GM23338 (cell line): Measurements from ENCODE around the gene MTF1. TPM values are rescaled to one million over a fixed set of nuclear protein-coding genes. Genes with fewer than 3 reads are reported as not detected.

Source experiments
- ATAC-seq: fragments of 200-7000 bp; cut with Tn5 transposase; 3 replicates; pipeline ENCODE4 v1.9.1; 2020
- DNase-seq: peaks from one replicate; pipeline ENCODE4 v3.0.0-alpha.2; 2015; ENCODE audit warnings: low spot score
- H2AFZ ChIP-seq: fragments of 200-600 bp; sonication (generic); 2 replicates; pipeline ENCODE4 v1.8.0; 2016; ENCODE audit warnings: antibody characterized with exemption, mild to moderate bottlenecking, moderate library complexity
- H3F3A ChIP-seq: fragments of 200-600 bp; sonication (generic); replicated peaks from 2 replicates; pipeline ENCODE4 v1.8.0; 2017; ENCODE audit warnings: antibody characterized with exemption, mixed run types, low read depth
- H3K27ac ChIP-seq: fragments of 200-600 bp; sonication (generic); 2 replicates; pipeline ENCODE4 v1.6.1; 2016; ENCODE audit warnings: low read depth
- H3K27me3 ChIP-seq: fragments of 200-600 bp; sonication (generic); 2 replicates; pipeline ENCODE4 v1.8.0; 2016; ENCODE audit warnings: mild to moderate bottlenecking, mixed run types, moderate library complexity; ENCODE audit not compliant: insufficient read depth
- H3K36me3 ChIP-seq: fragments of 200-600 bp; sonication (generic); 2 replicates; pipeline ENCODE4 v1.8.0; 2016; ENCODE audit warnings: mild to moderate bottlenecking; ENCODE audit not compliant: insufficient read depth
- H3K4me1 ChIP-seq: fragments of 200-600 bp; sonication (generic); 2 replicates; pipeline ENCODE4 v1.8.0; 2016; ENCODE audit warnings: mild to moderate bottlenecking, moderate library complexity; ENCODE audit not compliant: insufficient read depth
- H3K4me2 ChIP-seq: fragments of 200-600 bp; sonication (generic); 2 replicates; pipeline ENCODE4 v1.7.1; 2017; ENCODE audit warnings: mixed run types
- H3K4me3 ChIP-seq: fragments of 200-600 bp; sonication (generic); 2 replicates; pipeline ENCODE4 v1.6.1; 2016; ENCODE audit warnings: mixed run types
- H3K79me2 ChIP-seq: fragments of 200-600 bp; sonication (generic); replicated peaks from 2 replicates; pipeline ENCODE4 v1.8.0; 2017; ENCODE audit warnings: mild to moderate bottlenecking; ENCODE audit not compliant: insufficient read depth
- H3K9me2 ChIP-seq: fragments of 200-600 bp; sonication (generic); 2 replicates; pipeline ENCODE4 v1.8.0; 2017; ENCODE audit not compliant: insufficient read depth
- H4K20me1 ChIP-seq: fragments of 200-600 bp; sonication (generic); replicated peaks from 2 replicates; pipeline ENCODE4 v1.8.0; 2017; ENCODE audit warnings: mild to moderate bottlenecking; ENCODE audit not compliant: insufficient read depth
- H3K27ac Mint-ChIP-seq: 2 replicates; pipeline ENCODE4 v1.8.0; 2020; ENCODE audit warnings: inconsistent platforms, mild to moderate bottlenecking, moderate library complexity, mixed read lengths
- H3K27me3 Mint-ChIP-seq: 3 replicates; pipeline ENCODE4 v1.8.0; 2022; ENCODE audit warnings: low read depth, mild to moderate bottlenecking, moderate library complexity, mixed read lengths, inconsistent platforms; ENCODE audit not compliant: insufficient read depth, poor library complexity
- H3K36me3 Mint-ChIP-seq: 3 replicates; pipeline ENCODE4 v1.8.0; 2021; ENCODE audit warnings: low read depth, mild to moderate bottlenecking, inconsistent platforms, moderate library complexity, mixed read lengths
- H3K4me1 Mint-ChIP-seq: 3 replicates; pipeline ENCODE4 v1.8.0; 2020; ENCODE audit warnings: mild to moderate bottlenecking, inconsistent platforms, mixed read lengths
- H3K4me3 Mint-ChIP-seq: 3 replicates; pipeline ENCODE4 v1.8.0; 2021; ENCODE audit warnings: moderate library complexity, mild to moderate bottlenecking, inconsistent platforms, mixed read lengths
- H3K9me3 Mint-ChIP-seq: 3 replicates; pipeline ENCODE4 v1.8.0; 2020; ENCODE audit warnings: moderate library complexity, mild to moderate bottlenecking, inconsistent platforms, mixed read lengths
- CREB1 ChIP-seq: fragments of 250-450 bp; sonication (Bioruptor Pico); IDR thresholded peaks from 2 replicates; pipeline ENCODE4 v1.5.0; 2020; ENCODE audit warnings: low read depth, mild to moderate bottlenecking, moderate library complexity
- EZH2 ChIP-seq: fragments of 200-600 bp; sonication (generic); IDR thresholded peaks from one replicate; pipeline ENCODE4 v1.8.0; 2017; ENCODE audit warnings: antibody characterized with exemption, mild to moderate bottlenecking, low read depth; ENCODE audit not compliant: unreplicated experiment
- JUNB ChIP-seq: IDR thresholded peaks from one replicate; pipeline ENCODE4 v1.6.1; 2016; ENCODE audit warnings: antibody characterized with exemption; ENCODE audit not compliant: unreplicated experiment
- NANOG ChIP-seq: IDR thresholded peaks from 2 replicates; pipeline ENCODE4 v1.6.1; 2016; ENCODE audit warnings: antibody characterized with exemption, borderline replicate concordance
- POLR2AphosphoS5 ChIP-seq: IDR thresholded peaks from 2 replicates; pipeline ENCODE4 v1.6.1; 2016; ENCODE audit warnings: antibody characterized with exemption, low read depth
- STAT1 ChIP-seq: IDR thresholded peaks from one replicate; pipeline ENCODE4 v1.6.1; 2016; ENCODE audit warnings: antibody characterized with exemption; ENCODE audit not compliant: unreplicated experiment
- ZNF114 ChIP-seq: fragments of 250-450 bp; sonication (Bioruptor Pico); IDR thresholded peaks from 2 replicates; pipeline ENCODE4 v1.5.0; 2020; ENCODE audit warnings: mild to moderate bottlenecking, moderate library complexity
- ZNF331 ChIP-seq: fragments of 250-450 bp; sonication (Bioruptor Pico); IDR thresholded peaks from 2 replicates; pipeline ENCODE4 v1.5.0; 2020; ENCODE audit warnings: low read depth, mild to moderate bottlenecking, moderate library complexity
- polyA plus RNA-seq: library from polyadenylated mRNA; unstranded; fragments of >200 nt; fragmentation: Nextera tagmentation; extraction: Ambion mirVana; gene quantifications from 2 replicates; pipeline ENCODE4 v1.2.1, GENCODE V29; 2016
- total RNA-seq: library from RNA; depleted of rRNA; stranded (reverse); fragments of >200 nt; shearing (Covaris generic); gene quantifications from 2 replicates; pipeline ENCODE4 v1.2.3, GENCODE V29; 2014
- TF ChIP-seq, protein P1 (sequence below), 2 experiments: fragments of 200-600 bp in 1 of 2; sonication (generic) in 1 of 2; conservative IDR thresholded peaks; 2 replicates each; pipeline versions ENCODE4 v1.5.1 to v1.6.1; 2016 to 2017; ENCODE audit warnings: antibody characterized with exemption in 2 of 2, low read depth in 2 of 2, mild to moderate bottlenecking in 2 of 2, moderate library complexity in 1 of 2
- TF ChIP-seq, protein P2 (sequence below): IDR thresholded peaks from one replicate; pipeline ENCODE4 v1.6.1; 2018; ENCODE audit warnings: antibody characterized with exemption; ENCODE audit not compliant: unreplicated experiment

The MTF1 gene
- total and polyA plus RNA-seq, 2 experiments from 2014 or later, result 4.5 to 5.6 TPM

DNA sequence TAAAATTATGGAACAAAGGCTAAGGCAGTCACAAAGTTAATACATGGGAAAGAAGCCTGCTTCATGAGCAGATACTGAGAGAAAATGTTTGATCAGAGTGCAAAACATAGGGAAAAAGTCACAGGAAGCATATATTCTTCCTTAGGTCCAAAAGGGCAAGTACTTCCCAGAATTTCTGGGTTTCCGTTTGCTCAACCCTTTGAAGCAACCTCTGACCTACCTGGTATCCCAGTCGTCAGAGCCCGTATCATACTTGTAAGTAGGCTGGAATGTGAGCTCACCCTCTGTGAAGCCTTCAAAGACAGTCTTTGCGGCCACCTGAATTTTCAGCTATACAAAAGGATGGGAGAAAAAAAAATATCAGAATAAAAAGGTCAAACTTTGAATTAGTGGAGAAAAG, 20.5 kb upstream of the MTF1 start (continued):
- TF ChIP-seq, protein P1, sequence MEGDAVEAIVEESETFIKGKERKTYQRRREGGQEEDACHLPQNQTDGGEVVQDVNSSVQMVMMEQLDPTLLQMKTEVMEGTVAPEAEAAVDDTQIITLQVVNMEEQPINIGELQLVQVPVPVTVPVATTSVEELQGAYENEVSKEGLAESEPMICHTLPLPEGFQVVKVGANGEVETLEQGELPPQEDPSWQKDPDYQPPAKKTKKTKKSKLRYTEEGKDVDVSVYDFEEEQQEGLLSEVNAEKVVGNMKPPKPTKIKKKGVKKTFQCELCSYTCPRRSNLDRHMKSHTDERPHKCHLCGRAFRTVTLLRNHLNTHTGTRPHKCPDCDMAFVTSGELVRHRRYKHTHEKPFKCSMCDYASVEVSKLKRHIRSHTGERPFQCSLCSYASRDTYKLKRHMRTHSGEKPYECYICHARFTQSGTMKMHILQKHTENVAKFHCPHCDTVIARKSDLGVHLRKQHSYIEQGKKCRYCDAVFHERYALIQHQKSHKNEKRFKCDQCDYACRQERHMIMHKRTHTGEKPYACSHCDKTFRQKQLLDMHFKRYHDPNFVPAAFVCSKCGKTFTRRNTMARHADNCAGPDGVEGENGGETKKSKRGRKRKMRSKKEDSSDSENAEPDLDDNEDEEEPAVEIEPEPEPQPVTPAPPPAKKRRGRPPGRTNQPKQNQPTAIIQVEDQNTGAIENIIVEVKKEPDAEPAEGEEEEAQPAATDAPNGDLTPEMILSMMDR (conservative IDR thresholded peaks at IDR 0.05; ENCODE audit: low read depth in 2 of 2), result no peak
- TF ChIP-seq STAT1, result no peak
- TF ChIP-seq NANOG, result no peak
- TF ChIP-seq, protein P2, sequence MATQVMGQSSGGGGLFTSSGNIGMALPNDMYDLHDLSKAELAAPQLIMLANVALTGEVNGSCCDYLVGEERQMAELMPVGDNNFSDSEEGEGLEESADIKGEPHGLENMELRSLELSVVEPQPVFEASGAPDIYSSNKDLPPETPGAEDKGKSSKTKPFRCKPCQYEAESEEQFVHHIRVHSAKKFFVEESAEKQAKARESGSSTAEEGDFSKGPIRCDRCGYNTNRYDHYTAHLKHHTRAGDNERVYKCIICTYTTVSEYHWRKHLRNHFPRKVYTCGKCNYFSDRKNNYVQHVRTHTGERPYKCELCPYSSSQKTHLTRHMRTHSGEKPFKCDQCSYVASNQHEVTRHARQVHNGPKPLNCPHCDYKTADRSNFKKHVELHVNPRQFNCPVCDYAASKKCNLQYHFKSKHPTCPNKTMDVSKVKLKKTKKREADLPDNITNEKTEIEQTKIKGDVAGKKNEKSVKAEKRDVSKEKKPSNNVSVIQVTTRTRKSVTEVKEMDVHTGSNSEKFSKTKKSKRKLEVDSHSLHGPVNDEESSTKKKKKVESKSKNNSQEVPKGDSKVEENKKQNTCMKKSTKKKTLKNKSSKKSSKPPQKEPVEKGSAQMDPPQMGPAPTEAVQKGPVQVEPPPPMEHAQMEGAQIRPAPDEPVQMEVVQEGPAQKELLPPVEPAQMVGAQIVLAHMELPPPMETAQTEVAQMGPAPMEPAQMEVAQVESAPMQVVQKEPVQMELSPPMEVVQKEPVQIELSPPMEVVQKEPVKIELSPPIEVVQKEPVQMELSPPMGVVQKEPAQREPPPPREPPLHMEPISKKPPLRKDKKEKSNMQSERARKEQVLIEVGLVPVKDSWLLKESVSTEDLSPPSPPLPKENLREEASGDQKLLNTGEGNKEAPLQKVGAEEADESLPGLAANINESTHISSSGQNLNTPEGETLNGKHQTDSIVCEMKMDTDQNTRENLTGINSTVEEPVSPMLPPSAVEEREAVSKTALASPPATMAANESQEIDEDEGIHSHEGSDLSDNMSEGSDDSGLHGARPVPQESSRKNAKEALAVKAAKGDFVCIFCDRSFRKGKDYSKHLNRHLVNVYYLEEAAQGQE, result no peak
- TF ChIP-seq POLR2AphosphoS5, result no peak
- TF ChIP-seq CREB1, result no peak
- TF ChIP-seq ZNF114 (CRISPR knock-in tag), result no peak

DNA sequence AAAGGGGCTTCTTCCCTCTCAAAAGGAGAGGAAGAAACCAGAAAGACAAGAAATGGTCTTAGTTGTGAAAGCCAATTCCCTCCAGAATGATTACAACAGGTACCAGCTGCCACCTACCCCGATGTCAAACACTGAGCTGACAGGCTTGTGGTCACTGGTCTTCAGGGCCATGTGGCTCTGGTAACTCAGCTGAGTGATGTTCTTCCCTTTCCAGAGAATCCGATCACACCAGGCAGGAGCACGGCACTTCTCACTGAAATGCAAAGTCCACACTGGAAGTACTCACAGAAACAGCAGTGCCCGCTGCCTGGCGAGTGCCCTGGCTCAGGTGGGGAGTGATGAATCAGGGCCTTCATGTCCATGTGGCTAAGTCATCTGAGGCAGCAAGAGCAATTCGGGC, 18.7 kb upstream of the MTF1 start:
- no peaks in the 10 kb centered on the region for H3K9me2 ChIP-seq
- H3K4me3 ChIP-seq, result no peak overlapping the region
- DNase-seq, result no peak
- no peak for ATAC-seq
- TF ChIP-seq EZH2, result no peak
- H3K27me3 ChIP-seq, result no peaks in the 10 kb centered on the region
- Mint-ChIP-seq H3K4me3 (no peak overlapping the region), H3K27ac (no peak overlapping the region), H3K9me3 (no peaks in the 10 kb centered on the region), H3K27me3 (peaks cover 8% of the 10 kb centered on the region), H3K36me3 (peaks cover 55% of the 10 kb centered on the region), H3K4me1 (no peaks in the 10 kb centered on the region)
- H3K4me2 ChIP-seq, result no peak overlapping the region
- no peak overlapping the region for H3K27ac ChIP-seq
- no peak overlapping the region for H2AFZ ChIP-seq
- no peaks in the 10 kb centered on the region; the same call in 1 of the 2 replicates for H4K20me1 ChIP-seq
- no peaks in the 10 kb centered on the region for H3F3A ChIP-seq
- peaks cover 27% of the 10 kb centered on the region; the same call in 1 of the 2 replicates for H3K36me3 ChIP-seq
- H3K79me2 ChIP-seq, result no peaks in the 10 kb centered on the region
- H3K4me1 ChIP-seq, result no peaks in the 10 kb centered on the region

DNA sequence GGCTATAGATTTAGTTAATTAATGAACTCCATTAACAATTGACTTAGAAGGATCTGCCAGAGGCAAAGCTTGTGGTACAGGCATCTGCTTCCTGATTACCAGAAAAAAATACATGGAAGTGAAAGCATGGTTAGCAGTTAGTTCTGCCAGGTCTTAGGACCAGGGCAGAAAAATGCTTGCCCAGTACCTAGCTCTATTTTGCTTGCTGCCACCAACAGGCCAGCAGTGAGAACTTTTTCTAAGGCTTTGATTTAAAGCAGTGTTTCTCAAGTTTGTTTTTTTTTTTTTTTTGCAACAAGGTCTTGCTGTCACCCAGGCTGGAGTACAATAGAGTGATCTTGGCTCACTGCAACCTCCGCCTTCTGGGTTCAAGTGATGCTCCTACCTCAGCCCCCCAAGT, 16.4 kb upstream of the MTF1 start:
- H3F3A ChIP-seq, result no peaks in the 10 kb centered on the region
- no peak overlapping the region for H3K27ac ChIP-seq
- H3K27me3 ChIP-seq, result no peaks in the 10 kb centered on the region
- H2AFZ ChIP-seq, result no peak overlapping the region
- no peak overlapping the region for H3K4me2 ChIP-seq
- Mint-ChIP-seq H3K4me1 (no peaks in the 10 kb centered on the region), H3K4me3 (no peak overlapping the region), H3K27ac (no peak overlapping the region), H3K27me3 (peaks cover 8% of the 10 kb centered on the region), H3K36me3 (peaks cover 48% of the 10 kb centered on the region; the same call in 2 of the 3 replicates), H3K9me3 (no peaks in the 10 kb centered on the region)
- H3K9me2 ChIP-seq, result no peaks in the 10 kb centered on the region
- H4K20me1 ChIP-seq, result no peaks in the 10 kb centered on the region
- H3K4me3 ChIP-seq, result no peak overlapping the region
- H3K79me2 ChIP-seq, result no peaks in the 10 kb centered on the region
- H3K4me1 ChIP-seq, result no peaks in the 10 kb centered on the region
- H3K36me3 ChIP-seq, result peaks cover 21% of the 10 kb centered on the region; the same call in 1 of the 2 replicates
- TF ChIP-seq ZNF331 (CRISPR knock-in tag) (no peak), JUNB (no peak)
- TF ChIP-seq, protein P1 (conservative IDR thresholded peaks at IDR 0.05; ENCODE audit: low read depth in 2 of 2), result peak; percentile 19 to 23; a peak in 2 of 4 replicates
- ATAC-seq (peak; percentile 49; the same call in 2 of the 3 replicates), DNase-seq (peak; percentile 21)
